GM19455 (cell line): ENCODE results near the gene PIGT.

Source experiments
- ATAC-seq: cut with Tn5 transposase; IDR thresholded peaks from one replicate; pipeline ENCODE4 v1.9.1; 2021; ENCODE audit not compliant: unreplicated experiment

PIGT gene

DNA sequence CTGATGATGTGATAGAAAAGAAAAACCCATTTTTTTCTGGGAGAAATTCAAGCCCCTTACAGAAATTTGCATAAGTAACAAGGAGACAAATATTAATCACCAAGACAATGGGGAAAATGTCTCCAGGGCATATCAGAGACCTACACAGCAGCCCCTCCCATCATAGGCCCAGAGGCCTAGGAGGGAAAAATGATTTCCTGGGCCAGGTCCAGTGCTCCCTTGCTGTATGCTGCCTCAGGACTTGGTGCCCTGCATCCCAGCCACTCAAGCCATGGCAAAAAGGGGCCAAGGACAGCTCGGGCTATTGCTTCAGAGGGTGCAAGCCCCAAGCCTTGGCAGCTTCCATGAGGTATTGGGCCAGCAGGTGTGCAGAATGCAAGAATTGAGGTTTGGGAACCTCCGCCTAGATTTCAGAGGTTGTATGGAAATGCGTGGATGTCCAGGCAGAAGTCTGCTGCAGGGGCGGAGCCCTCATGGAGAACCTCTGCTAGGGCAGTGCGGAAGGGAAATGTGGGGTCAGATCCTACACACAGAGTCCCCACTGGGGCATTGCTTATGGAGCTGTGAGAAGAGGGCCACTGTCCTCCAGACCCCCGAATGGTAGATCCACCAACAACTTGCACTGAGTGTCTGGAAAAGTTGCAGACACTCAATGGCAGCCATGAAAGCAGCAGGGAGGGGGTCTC lies 15.5 kb upstream of the PIGT start:
- no peak for ATAC-seq

DNA sequence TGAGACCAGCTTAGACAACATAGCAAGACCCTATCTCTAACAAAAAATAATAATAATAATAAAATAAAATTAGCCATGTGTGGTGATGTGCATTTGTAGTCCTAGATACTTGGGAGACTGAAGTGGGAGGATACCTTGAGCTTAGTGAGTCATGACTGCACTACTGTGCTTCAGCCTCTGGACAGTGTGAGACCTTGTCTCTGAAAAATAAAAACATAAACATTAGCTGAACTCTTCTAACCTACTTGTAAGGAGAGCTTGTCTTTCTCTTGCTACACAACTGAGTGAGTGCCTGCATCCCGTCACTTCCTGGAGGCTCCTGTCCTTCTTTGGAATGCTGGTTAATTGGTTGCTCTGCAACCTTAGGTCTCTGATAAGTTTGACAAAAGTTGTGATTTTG lies 13.0 kb upstream of the PIGT start:
- no peak for ATAC-seq

DNA sequence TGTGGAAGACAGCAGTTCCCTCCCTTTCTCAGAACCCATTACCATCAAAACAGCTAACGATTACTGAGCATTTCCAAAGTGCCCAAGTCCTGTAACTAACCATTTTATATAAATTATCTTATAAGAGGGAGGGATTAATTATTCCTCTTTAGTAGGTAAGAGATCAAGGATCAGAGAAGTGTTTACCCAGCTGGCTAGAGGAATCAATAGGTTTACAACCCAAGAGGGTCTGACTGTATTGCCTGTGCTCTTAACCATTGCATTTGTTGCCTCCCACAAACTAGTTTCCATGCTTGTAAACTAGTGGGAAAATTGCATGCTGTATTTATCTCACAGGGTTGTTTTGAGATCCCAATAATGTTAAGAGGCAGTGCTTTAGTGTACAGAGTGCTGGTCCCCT lies 11.5 kb upstream of the PIGT start:
- ATAC-seq = no peak

DNA sequence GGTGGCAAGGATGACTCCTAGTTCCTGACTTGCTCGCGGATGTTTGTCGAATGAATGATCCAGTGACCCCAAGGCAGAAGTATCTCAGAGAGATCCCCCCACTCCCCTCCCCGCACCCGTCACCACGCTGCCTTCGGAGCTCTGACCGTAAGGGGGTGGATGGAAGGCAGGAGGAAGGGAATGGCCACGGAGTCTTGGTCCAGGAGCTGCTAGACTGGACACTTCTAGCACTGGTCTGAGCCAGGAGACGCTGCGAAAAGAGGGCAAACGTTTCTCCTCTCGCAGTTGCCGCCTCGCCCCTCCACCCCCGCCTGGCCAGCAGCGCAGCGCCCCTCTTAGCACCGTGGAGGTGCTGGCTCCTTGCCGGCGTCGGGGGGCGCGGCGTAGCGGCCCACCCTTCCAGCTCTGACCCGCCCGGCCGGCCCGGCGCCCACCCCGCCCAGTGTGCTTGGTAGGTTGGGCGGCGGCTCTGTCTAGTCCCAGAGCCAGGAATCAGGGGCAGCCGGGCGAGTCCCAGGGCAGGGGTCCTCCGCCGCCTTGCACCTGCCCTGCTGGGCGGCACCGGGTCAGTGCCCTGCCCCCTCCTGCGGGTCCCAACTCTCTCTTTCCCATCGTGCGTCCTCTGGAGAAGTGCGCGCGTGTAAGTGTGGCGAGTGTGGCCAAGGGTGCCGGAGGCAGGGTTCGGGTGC lies 10.2 kb upstream of the PIGT start:
- ATAC-seq = no peak

DNA sequence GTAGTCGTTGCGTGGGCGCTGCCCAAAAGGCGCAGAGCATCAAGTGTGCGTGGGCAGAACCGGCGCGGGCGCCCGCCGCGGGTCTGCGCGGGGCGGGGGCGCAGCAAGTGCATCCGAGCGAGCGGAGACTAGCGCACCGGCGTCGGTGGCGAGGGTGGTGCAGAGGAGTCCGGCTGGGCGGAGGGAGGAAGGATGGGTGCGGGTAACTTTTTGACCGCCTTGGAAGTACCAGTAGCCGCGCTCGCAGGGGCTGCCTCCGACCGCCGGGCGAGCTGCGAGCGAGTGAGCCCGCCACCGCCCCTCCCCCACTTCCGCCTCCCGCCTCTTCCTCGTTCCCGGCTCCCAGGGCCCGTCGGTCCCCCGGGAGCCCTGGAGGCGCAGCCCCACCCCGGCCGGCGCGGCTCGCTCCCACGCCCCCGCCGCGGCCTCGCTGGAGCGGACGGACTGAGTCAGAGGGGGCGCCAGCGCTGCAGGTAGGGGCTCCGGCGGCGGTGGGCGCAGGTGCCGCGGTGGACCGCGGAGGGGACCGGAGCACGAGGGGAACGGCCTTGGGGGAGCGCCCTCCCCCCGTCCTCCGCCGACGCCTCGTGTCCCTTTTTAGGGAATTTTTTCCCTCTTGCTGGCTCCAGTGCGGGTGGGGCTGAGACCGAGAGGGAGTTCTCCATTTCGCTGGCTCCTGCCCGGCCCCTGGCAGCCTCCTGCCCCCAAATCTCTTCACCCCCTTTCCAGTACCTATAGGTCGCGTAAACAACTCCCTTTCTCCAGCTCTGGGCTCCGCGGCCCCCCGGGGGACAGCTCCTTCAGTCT lies 9.5 kb upstream of the PIGT start:
- no peak for ATAC-seq

DNA sequence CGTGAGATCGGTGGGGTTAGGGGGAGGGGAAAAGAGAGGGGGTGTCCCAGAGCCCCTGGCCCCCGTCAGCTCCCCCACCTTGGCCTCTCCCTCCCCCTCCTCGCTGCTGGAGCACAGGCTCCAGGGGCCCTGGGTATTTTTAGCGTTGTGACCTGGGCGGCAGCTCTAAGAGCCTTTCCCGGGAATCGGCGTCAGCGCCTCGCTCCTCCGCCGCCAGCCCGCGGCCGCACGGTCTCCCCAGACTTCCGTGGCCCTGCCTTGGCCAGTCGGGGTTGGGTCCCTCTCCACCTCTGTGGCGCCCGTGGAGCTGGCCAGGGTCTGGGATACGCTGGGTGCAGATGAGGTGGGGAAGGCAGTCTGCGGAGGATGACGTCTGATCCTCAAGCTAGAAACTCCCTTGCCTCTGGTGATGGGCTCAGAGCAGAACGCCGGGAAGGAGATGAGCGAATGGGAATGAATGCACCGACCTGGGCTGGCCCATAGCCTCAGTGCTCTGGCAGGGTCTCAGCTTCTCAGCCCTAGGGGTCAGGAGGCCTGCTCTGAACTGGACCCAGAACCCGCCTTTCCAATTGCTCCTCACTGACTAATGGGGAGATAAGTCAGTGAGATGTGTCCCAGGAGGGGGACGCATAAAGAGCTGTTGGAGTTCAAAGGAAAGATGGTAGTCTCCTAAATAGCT lies 8.7 kb upstream of the PIGT start:
- no peak for ATAC-seq

DNA sequence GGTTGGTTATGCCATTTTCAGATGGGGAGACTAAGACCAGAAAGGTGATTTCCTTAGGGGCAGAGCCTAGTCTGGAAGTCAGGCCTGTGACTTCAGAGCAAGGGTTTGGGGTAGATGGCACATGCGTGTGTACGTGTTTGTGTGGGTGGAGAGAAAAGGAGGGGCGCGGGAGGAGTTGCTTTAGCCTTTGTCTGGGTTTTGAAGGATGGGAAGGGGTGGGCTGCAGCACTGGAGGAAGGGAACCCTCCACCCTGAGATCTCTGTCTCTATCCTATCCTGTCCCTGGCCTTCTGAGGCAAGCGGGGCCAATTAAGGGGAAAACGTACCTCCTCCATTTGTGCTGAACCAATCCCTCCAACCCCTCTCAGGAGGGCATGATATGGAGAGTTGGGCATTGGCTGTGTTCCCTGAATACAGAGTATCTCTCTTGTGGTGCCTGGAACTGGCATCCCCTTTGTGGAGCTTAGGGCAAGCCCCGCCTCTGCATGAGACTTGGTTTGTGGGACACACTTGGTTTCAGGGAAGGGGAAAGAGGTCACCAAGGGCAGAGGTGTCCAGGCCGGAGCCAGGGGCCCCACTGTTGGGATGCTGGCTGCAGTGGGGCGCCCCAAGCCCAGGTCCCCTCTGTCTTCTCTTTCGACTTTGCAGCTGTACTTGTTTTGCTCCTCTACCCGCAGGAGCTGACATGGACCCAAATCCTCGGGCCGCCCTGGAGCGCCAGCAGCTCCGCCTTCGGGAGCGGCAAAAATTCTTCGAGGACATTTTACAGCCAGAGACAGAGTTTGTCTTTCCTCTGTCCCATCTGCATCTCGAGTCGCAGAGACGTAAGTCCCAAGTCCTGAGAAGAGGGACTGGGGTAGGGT lies 7.9 kb upstream of the PIGT start, which contains the start of gene DBNDD2:
TSS of gene DBNDD2 (plus strand) at position 507 of the 863 bp plus-strand sequence. CDS start at position 686, 179 bp downstream.
- ATAC-seq = no peak

DNA sequence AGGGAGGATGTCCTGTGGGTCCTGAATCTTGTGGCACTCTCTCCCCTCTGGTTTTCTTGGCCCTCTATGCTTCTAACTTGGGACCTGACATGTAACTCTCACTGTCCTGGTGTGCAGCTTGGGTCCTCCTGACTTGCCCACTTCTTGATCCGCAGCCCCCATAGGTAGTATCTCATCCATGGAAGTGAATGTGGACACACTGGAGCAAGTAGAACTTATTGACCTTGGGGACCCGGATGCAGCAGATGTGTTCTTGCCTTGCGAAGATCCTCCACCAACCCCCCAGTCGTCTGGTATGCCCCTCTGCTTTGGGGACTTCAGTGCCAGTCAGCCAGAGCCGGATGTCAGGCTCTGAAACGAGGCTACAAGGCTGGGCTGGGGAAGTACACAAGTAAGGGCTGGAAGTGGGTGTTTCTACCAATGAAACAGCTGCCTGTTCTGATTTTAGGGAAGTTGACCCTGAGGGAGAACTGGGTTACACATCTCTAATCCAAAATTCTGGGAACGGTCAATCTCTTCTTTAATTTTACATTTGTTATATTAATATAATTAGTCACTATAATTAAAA lies 7.2 kb upstream of the PIGT start:
- ATAC-seq = no peak

DNA sequence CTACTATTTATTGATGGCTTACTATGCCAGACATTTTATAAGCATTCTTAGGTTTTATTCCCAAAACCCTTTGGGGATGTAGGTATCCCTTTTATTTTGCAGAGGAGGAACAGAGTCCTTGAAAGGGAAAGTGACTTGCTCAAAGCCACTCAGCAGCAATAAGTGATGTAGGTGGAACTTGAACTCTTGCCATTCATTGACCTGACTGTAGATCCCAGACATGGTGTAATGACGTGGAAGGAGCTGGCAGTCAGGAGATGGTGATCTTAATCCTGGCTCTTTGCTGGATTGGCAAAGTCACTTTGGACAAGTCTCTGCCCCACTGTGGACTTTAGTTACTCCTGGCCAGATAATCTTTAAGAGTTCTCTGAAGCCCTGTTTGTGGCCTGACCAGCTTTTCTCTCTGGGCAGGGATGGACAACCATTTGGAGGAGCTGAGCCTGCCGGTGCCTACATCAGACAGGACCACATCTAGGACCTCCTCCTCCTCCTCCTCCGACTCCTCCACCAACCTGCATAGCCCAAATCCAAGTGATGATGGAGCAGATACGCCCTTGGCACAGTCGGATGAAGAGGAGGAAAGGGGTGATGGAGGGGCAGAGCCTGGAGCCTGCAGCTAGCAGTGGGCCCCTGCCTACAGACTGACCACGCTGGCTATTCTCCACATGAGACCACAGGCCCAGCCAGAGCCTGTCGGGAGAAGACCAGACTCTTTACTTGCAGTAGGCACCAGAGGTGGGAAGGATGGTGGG lies 6.2 kb upstream of the PIGT start:
- ATAC-seq = no peak

DNA sequence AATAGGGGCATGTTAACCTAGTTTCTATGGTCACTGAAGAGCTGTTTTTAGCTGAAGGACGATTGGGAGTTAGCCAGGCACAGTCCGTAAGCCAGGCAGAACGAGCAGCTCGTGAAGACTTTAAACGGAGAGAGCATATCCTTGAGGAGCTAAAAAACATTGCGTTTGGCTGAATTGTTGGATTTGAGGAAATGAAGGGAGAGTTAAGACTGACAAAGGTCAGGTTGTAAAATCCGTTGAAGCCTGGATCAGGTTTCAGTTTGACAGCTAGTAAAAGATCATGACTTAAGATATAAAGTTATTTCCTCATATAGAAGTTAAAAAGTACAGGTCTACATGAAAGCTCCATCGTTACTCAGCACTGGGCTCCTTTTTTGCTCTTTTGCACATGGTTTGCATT lies 5.1 kb upstream of the PIGT start:
- no peak for ATAC-seq

DNA sequence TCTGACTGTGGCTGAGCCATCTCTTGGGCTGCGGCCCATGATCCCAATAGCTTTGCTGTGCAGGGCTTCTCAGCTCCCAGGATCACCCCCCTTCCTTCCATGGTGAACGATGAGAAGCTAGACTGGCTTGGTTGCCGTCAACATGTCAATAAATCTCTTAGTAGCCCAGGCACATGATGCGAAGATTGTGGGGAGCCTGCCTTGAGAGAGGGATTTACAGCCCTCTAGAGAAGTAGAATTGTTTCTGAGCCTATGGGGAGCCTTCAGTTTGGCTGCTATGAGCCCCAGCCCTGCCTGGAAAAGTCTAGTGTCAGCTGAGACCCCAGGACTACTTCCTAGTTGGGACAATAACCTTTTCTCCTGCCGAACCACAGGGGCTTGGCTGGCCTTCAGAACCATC lies 3.3 kb upstream of the PIGT start:
- no peak for ATAC-seq

DNA sequence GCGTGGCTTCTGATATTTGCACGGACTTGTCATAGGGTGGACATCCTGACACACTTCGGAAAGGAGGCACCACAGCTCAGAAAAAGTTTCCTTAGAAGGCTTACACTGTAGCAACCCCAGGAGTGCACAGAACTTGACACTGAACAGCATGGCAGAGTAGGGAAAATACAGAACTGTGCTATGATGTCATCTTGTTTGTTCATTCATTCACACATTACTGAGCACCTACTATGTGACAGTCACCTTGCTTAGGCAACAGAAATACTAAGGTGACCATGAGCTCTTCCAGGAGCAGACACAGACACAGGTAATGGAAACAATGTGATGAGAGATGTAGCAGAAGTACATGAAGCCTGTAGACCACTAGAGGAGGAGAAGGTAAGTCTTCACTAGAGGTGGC lies 2.5 kb upstream of the PIGT start:
- no peak for ATAC-seq

DNA sequence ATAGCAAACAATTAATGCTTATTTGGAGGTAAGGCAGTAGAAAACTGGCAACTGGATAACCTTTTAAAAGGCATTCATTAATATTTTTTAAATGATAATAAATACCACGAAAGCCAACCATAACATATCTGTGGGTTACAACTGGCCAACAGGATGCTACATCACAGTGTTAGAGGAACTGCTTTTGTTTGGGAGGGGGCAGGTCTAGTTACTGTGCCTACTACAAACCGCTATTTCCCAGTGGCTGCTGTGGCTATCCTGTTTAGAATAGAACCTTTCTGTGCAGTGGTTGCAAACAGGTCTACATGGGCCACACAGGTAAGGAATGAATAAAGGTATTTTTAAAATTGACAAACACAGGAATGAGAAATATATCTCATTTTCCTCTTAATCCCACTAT lies 976 bp downstream of the PIGT start:
- no peak for ATAC-seq

DNA sequence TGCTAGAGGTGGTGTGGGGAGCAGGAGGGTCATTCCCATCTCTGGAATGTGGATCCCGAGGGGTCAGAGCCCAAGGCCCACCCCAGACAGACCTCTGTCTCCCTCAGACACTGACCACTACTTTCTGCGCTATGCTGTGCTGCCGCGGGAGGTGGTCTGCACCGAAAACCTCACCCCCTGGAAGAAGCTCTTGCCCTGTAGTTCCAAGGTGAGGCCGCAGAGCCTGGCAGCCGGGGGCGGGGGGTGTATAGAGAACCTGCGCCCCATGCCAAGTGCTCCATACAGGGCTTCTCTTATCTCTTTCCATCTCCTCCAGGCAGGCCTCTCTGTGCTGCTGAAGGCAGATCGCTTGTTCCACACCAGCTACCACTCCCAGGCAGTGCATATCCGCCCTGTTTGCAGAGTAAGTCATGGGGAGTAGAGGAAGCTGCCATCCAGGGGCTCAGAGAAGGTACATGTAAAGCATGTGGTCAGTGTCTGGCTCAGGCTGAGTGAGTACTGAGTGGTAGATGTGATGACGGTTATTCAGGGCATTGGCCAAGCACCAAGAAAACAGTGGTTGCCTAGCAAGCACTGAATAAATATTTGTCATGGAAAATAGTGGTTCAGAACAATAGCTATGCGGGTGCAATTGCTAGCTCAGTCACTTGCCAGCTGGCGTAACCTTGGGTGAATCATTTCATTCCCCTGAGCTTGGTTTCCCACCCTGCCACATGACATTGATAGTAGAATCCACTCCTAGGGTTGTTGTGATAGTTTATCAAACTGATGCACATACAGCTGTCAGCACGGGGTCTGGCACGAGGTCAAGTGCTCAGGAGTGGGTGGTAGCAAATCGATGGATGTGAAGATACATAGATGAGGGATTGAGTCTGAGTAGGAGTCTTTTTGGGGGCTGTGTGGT lies 3.5 kb downstream of the PIGT start:
- ATAC-seq = peak; percentile 51

DNA sequence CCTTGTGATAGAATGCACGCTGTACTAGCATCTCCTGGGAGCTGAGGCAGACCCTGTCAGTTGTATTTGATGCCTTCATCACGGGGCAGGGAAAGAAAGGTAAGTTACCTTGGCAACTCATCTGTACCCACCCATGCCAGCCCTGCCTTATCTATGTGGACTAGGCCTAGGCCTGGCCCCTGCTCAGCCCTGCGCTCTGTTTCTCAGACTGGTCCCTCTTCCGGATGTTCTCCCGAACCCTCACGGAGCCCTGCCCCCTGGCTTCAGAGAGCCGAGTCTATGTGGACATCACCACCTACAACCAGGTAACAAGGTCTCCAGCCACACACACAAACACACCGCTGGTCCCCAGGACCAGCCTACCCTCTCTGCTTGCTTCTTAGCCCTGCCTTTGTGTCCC lies 4.2 kb downstream of the PIGT start:
- ATAC-seq = no peak

DNA sequence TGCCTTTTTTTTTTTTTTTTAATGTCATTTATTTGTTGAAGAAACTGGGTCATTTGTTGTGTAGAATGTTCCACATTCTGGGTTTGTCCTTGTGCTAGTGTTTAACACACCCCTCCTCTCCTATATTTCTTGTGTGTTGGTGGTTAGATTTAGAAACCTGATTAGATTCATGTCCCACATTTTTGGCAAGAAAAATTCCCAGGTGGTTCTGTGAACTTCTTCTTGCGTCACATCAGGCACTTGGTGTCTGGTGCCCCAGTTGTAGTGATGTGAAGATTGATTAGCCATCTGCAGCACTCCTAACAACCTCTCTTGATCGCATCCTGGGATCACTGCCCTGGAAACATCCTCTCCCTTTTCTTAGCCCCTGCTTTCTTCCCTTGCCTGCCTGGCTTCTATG lies 7.8 kb downstream of the PIGT start:
- ATAC-seq = no peak

DNA sequence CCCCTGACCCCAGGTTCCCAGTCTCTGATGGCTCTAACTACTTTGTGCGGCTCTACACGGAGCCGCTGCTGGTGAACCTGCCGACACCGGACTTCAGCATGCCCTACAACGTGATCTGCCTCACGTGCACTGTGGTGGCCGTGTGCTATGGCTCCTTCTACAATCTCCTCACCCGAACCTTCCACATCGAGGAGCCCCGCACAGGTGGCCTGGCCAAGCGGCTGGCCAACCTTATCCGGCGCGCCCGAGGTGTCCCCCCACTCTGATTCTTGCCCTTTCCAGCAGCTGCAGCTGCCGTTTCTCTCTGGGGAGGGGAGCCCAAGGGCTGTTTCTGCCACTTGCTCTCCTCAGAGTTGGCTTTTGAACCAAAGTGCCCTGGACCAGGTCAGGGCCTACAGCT lies 9.6 kb downstream of the PIGT start:
- no peak for ATAC-seq

DNA sequence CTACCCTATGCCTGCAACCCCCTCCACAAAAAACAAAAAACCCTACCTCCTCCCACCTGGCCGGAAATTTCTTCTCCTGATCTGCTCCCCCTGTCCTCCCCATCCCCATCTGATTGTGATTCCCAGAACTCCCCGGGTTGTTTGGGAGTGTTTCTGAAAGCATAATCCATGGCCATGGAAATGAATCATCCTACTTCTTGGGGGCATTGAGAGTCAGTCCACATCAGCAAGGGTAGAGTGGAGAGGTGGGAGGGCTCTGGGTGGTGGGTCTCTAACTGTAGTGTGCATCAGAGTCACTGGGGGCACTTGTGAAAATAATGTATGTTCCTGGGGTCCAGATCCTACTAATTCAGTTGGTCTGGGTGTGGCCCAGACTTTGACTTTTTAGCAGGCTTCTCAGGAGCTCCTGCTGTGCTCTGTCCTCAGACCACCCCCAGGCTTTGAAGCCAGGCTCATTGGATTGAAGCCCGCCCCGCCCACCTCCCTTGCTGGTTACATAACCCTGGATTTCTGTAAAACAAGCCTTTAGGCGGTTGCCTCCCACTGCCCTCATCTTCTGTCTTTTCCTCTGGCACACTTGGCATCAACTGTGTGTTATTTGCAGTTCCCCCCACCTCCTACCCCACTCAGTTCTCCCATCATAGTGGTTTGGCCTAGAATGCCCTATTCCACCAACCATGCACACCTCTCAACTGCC lies 10.5 kb downstream of the PIGT start:
- ATAC-seq = no peak
